SH-SY5Y (cell line): Measurements from ENCODE around the gene PRKG1.

Experiments used
- GATA2 ChIP-seq: IDR thresholded peaks from 2 replicates; pipeline ENCODE4 v1.6.1; 2011; ENCODE audit warnings: mild to moderate bottlenecking, low read depth, low read length
- GATA3 ChIP-seq: IDR thresholded peaks from 2 replicates; pipeline ENCODE4 v1.6.1; 2011; ENCODE audit warnings: low read depth, mild to moderate bottlenecking, low read length, moderate library complexity

GRCh38 chr10:51606825-51607462, 532.7 kb downstream of the PRKG1 start:
- TF ChIP-seq GATA2 (no peak), GATA3 (no peak)
